ENCODE measurements around the gene STX18.

STX18 gene

GRCh38 chr4:4479366-4479765 lies 62.5 kb downstream of the STX18 start:
- no peak for DNase-seq (ENCODE audit: extremely low spot score)
- no peak for TF ChIP-seq CTCF (IDR thresholded peaks at IDR 0.05; ENCODE audit: control extremely low read depth, extremely low read depth, low read depth, missing control alignments)
- CTCF ChIA-PET: interaction anchor here (2.6 kb wide), 1 partner anchor 9 kb away, joined by 13 read pairs; no protein-coding TSS in a partner anchor
- POLR2A ChIA-PET: no interaction called here

- CTCF ChIA-PET: interaction anchor here (2.6 kb wide), 1 partner anchor 10 kb away, joined by 13 read pairs; no protein-coding TSS in a partner anchor
- no peak for DNase-seq (ENCODE audit: extremely low spot score)
- POLR2A ChIA-PET: no interaction called here
- TF ChIP-seq CTCF (IDR thresholded peaks at IDR 0.05; ENCODE audit: control extremely low read depth, extremely low read depth, low read depth, missing control alignments): no peak
Measured at GRCh38 chr4:4477796-4478195, 64.1 kb downstream of the STX18 start.

DNA sequence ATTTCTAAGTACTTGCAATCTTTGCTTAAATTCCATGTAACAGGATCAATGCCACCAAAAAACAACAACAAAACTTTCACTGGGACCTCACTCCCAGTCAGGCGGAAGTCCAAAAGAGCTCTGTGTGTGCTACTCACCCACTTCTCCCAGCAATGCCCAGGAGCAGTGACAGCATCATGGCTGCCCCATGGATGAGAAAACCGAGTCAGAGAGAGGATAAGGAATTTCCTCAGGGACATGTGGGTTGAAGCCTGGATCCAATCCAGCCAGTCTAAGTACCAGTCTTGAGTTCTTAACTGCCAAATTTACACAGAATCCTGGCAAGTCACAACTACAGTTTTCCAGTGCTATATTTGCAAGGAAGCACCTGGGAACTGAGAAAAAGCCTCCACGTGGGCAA lies 64.5 kb downstream of the STX18 start:
- CTCF ChIA-PET: interaction anchor here (2.6 kb wide), 1 partner anchor 11 kb away, joined by 13 read pairs; no protein-coding TSS in a partner anchor

GRCh38 chr4:4474476-4474875 lies 67.4 kb downstream of the STX18 start:
- CTCF ChIA-PET: interaction anchor here (1.7 kb wide), 1 partner anchor 13 kb away, joined by 3 read pairs; no protein-coding TSS in a partner anchor
- TF ChIP-seq CTCF (IDR thresholded peaks at IDR 0.05; ENCODE audit: control extremely low read depth, extremely low read depth, low read depth, missing control alignments): no peak
- DNase-seq (ENCODE audit: extremely low spot score): no peak
- POLR2A ChIA-PET: no interaction called here

More for the DNA sequence above, 64.5 kb downstream of the STX18 start:
- POLR2A ChIA-PET: no interaction called here
- no peak for DNase-seq (ENCODE audit: extremely low spot score)
- TF ChIP-seq CTCF (IDR thresholded peaks at IDR 0.05; ENCODE audit: control extremely low read depth, extremely low read depth, low read depth, missing control alignments): no peak

DNA sequence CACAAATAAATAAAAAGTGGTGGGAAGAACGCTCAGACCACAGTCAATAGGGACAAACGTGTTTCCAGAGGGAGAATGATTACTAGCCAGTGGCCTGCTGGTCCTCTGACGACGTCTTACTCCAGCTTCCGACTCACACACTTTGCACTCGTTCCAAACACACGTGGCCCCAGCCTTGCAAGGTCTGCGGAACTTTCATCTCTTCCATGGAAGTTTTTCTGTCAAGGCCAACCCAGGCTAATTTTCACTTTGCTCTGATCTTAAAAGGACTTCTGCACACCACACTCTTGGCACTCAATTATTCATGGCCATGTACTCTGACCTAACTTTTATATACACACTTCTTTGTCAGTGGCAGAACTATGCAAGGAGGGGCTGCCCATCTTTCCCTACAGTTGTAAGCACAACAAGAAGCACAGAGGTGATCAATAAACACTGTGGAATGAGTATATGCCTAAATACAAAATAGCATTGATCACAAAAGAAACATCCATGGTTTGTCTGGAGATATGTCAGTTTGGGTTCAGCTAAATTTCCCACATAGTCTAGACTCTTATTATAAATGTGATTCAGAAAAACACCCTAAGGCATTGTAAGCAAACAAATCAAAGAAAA lies 69.4 kb downstream of the STX18 start:
- CTCF ChIA-PET: interaction anchor here (1.1 kb wide), 1 partner anchor 14 kb away, joined by 4 read pairs; no protein-coding TSS in a partner anchor
- DNase-seq (ENCODE audit: extremely low spot score): no peak
- POLR2A ChIA-PET: no interaction called here
- TF ChIP-seq CTCF (IDR thresholded peaks at IDR 0.05; ENCODE audit: control extremely low read depth, extremely low read depth, low read depth, missing control alignments): no peak

DNA sequence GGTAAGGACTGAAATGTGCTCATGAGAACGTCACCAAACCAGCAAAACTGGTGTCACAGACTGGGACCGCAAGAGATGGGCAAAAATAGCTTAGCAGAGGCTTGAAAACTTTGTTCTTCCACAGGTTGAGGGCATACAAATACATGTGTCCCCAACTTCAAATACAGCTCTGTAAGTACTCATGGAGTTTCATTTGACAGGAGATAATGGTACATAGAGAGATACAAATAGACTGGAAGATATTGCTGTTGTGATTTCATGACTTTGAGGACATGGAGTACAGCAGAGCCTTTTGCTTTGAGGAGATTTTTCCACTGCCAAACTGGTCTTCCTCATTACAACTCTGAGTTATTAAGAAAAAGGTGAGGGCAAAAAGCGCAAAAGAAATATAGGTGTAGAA lies 70.7 kb downstream of the STX18 start:
- DNase-seq (ENCODE audit: extremely low spot score): no peak
- ChIA-PET POLR2A (no interaction called here), CTCF (interaction anchor here (0.6 kb wide), 1 partner anchor 12 kb away, joined by 3 read pairs; no protein-coding TSS in a partner anchor)
- no peak for TF ChIP-seq CTCF (IDR thresholded peaks at IDR 0.05; ENCODE audit: control extremely low read depth, extremely low read depth, low read depth, missing control alignments)
